K562 (cell line): Measurements from ENCODE around the gene ZNF41. TPM values are rescaled to one million over a fixed set of nuclear protein-coding genes. Genes with fewer than 3 reads are reported as not detected.

Experiments used
- ATAC-seq: fragments of 200-7000 bp; cut with Tn5 transposase; 3 replicates; pipeline ENCODE4 v1.9.1; 2020; ENCODE audit warnings: moderate library complexity
- BruUV-seq: library from RNA; stranded (reverse); fragments of 400-500 nt; replicated peaks from 2 replicates; lab custom pipeline; 2021; lab: Mats Ljungman, UMichigan
- CTCF ChIA-PET: fragments of 300-600 bp; formaldehyde crosslinking; extraction: SDS; loops from one replicate; lab custom pipeline; 2021; ENCODE audit warnings: low intra/inter-chr PET ratio; lab: Yijun Ruan, JAX
- POLR2A ChIA-PET: fragments of 300-600, 350-650 bp; sonication (Branson Sonifier 250); formaldehyde crosslinking; extraction: SDS; loops from one replicate; lab custom pipeline; 2021; ENCODE audit warnings: antibody characterized with exemption, inconsistent platforms; lab: Yijun Ruan, JAX
- DNase-seq, 4 experiments: peaks; one replicate each; pipeline versions ENCODE4 v3.0.0 to v3.0.0-alpha.2; 2011 to 2018; ENCODE audit warnings: low spot score in 3 of 4, mixed read lengths in 3 of 4; ENCODE audit errors: extremely low read depth in 1 of 4
- FAIRE-seq: peaks from 2 replicates; lab custom pipeline; 2011; peaks lifted over from hg19 to GRCh38; lab: Jason Lieb, UNC
- H2AFZ ChIP-seq: 2 replicates; pipeline ENCODE4 v1.6.0; 2011; ENCODE audit warnings: low read depth, low read length, control low read depth, inconsistent platforms
- H3K27ac ChIP-seq: fragments of 200-600 bp; 3 replicates; pipeline ENCODE4 v1.8.0; 2011; ENCODE audit warnings: low read depth, mild to moderate bottlenecking, control low read depth, inconsistent platforms, low read length, moderate library complexity, mixed read lengths; ENCODE audit errors: extremely low read depth
- H3K27me3 ChIP-seq, 2 experiments: fragments of 300-600 bp in 1 of 2; 2 replicates in 1 of 2; 3 replicates in 1 of 2; pipeline versions ENCODE4 v1.6.0 to v1.8.0; 2011; ENCODE audit warnings: inconsistent platforms in 2 of 2, low read length in 2 of 2, mild to moderate bottlenecking in 1 of 2, mixed read lengths in 1 of 2, moderate library complexity in 1 of 2; ENCODE audit not compliant: control insufficient read depth in 2 of 2, insufficient read depth in 2 of 2
- H3K36me3 ChIP-seq: fragments of 300-600 bp; 3 replicates; pipeline ENCODE4 v1.8.0; 2011; ENCODE audit warnings: mild to moderate bottlenecking, low read length, inconsistent platforms; ENCODE audit not compliant: control insufficient read depth, insufficient read depth
- H3K4me1 ChIP-seq, 2 experiments: fragments of 200-600 bp in 1 of 2; replicated peaks in 1 of 2; 2 replicates in 1 of 2; 3 replicates in 1 of 2; pipeline versions ENCODE4 v1.5.1 to v1.8.0; 2011; ENCODE audit warnings: inconsistent platforms in 2 of 2, low read length in 2 of 2, mild to moderate bottlenecking in 1 of 2, mixed read lengths in 1 of 2, moderate library complexity in 1 of 2; ENCODE audit not compliant: control insufficient read depth in 2 of 2, insufficient read depth in 2 of 2
- H3K4me2 ChIP-seq: 2 replicates; pipeline ENCODE4 v1.6.1; 2011; ENCODE audit warnings: low read length, control low read depth, inconsistent platforms, mixed read lengths; ENCODE audit not compliant: insufficient read depth
- H3K4me3 ChIP-seq: fragments of 200-600 bp; sonication (generic), shearing (Covaris generic); 2 replicates; pipeline ENCODE4 v1.5.1; 2016; ENCODE audit warnings: control low read depth, inconsistent platforms
- H3K79me2 ChIP-seq: fragments of 200-600 bp; 3 replicates; pipeline ENCODE4 v1.8.0; 2011; ENCODE audit warnings: low read length, inconsistent platforms; ENCODE audit not compliant: control insufficient read depth, insufficient read depth
- H3K9ac ChIP-seq, 2 experiments: 2 replicates each; pipeline versions ENCODE4 v1.6.0 to v1.6.1; 2011; ENCODE audit warnings: low read depth in 2 of 2, low read length in 2 of 2, control low read depth in 1 of 2, inconsistent platforms in 1 of 2, mild to moderate bottlenecking in 1 of 2, mixed read lengths in 1 of 2; ENCODE audit not compliant: insufficient read depth in 1 of 2
- H3K9me1 ChIP-seq: one replicate; pipeline ENCODE4 v1.6.0; 2011; ENCODE audit warnings: inconsistent platforms, mild to moderate bottlenecking, low read length, moderate library complexity; ENCODE audit not compliant: control insufficient read depth, insufficient read depth
- H3K9me3 ChIP-seq: replicated peaks from 2 replicates; pipeline ENCODE4 v1.5.1; 2011; ENCODE audit warnings: low read depth, low read length, inconsistent platforms; ENCODE audit not compliant: control insufficient read depth, insufficient read depth
- H4K20me1 ChIP-seq: replicated peaks from 2 replicates; pipeline ENCODE4 v1.6.1; 2011; ENCODE audit warnings: low read length, inconsistent platforms, mixed read lengths; ENCODE audit not compliant: control insufficient read depth, insufficient read depth
- CCNT2 ChIP-seq: IDR thresholded peaks from 2 replicates; pipeline ENCODE4 v1.6.1; 2011; ENCODE audit warnings: borderline replicate concordance, low read depth, mild to moderate bottlenecking, moderate library complexity, mixed read lengths, low read length; ENCODE audit not compliant: insufficient read length; ENCODE audit errors: extremely low read depth
- ESRRA ChIP-seq: fragments of 450-650 bp; IDR thresholded peaks from 2 replicates; pipeline ENCODE4 v1.6.1; 2014; ENCODE audit warnings: low read depth, mild to moderate bottlenecking, moderate library complexity, borderline replicate concordance
- FOXK2 ChIP-seq, 2 experiments: fragments of 450-650 bp; IDR thresholded peaks in 1 of 2; conservative IDR thresholded peaks in 1 of 2; 2 replicates each; pipeline ENCODE4 v1.6.1; 2016; ENCODE audit warnings: low read depth in 2 of 2, mild to moderate bottlenecking in 1 of 2
- HLTF ChIP-seq: fragments of 450-650 bp; IDR thresholded peaks from 2 replicates; pipeline ENCODE4 v1.6.1; 2016
- HMG20B ChIP-seq: fragments of 250-450 bp; sonication (Bioruptor Pico); IDR thresholded peaks from 2 replicates; pipeline ENCODE4 v1.5.0; 2021; ENCODE audit warnings: mild to moderate bottlenecking
- ILF3 ChIP-seq: fragments of 450-650 bp; IDR thresholded peaks from 2 replicates; pipeline ENCODE4 v1.6.1; 2018; ENCODE audit warnings: antibody characterized with exemption, mild to moderate bottlenecking, moderate library complexity, borderline replicate concordance
- IRF9 ChIP-seq: fragments of 450-650 bp; IDR thresholded peaks from 2 replicates; pipeline ENCODE4 v1.6.1; 2016; ENCODE audit warnings: missing biosample characterization, missing genetic modification characterization
- RBM22 ChIP-seq: fragments of 200-400 bp; formaldehyde crosslinking; IDR thresholded peaks from 2 replicates; pipeline ENCODE4 v1.6.1; 2018; ENCODE audit warnings: low read length, low read depth; ENCODE audit not compliant: poor library complexity, severe bottlenecking
- RNF2 ChIP-seq: sonication (generic); IDR thresholded peaks from 2 replicates; pipeline ENCODE4 v1.6.1; 2016
- TCF7 ChIP-seq: sonication (generic); IDR thresholded peaks from 2 replicates; pipeline ENCODE4 v1.6.1; 2016; ENCODE audit warnings: antibody characterized with exemption, borderline replicate concordance
- ZKSCAN3 ChIP-seq: fragments of 250-450 bp; sonication (Bioruptor Pico); IDR thresholded peaks from 2 replicates; pipeline ENCODE4 v1.4.0; 2020
- WGBS: fragments of 100-300 bp; shearing (Covaris generic); methylation state at CpG from one replicate; pipeline ENCODE4 v1.1.6; 2016; ENCODE audit warnings: low coverage, mixed read lengths; ENCODE audit not compliant: insufficient coverage; ENCODE audit errors: missing lambda C conversion rate; 5-methylcytosine and 5-hydroxymethylcytosine counted together
- in situ Hi-C: fragments of 300-500 bp; cut with MboI; formaldehyde crosslinking; loops from 4 replicates; pipeline ENCODE4 v1.15.0; 2018; ENCODE audit warnings: inconsistent platforms, mixed read lengths
- intact Hi-C: fragments of 100-400 bp; cut with micrococcal nuclease; formaldehyde crosslinking; loops from 2 replicates; pipeline ENCODE4 v1.14.2; 2022
- polyA plus RNA-seq, 8 experiments: library from polyadenylated mRNA; depleted of rRNA in 4 of 8; stranded (reverse) in 5 of 8; unstranded in 3 of 8; fragments of >200 nt; fragmentation: Nextera tagmentation in 2 of 8; fragmentation: Illumina TruSeq in 1 of 8; extraction: Ambion mirVana in 2 of 8; extraction: Trizol in 1 of 8; gene quantifications; 2 replicates each; pipeline versions ENCODE4 v1.2.1 to v1.2.3, GENCODE V29; 2011 to 2014; ENCODE audit warnings: inconsistent platforms in 1 of 8, missing spikeins in 1 of 8
- total RNA-seq, 7 experiments: library from RNA; depleted of rRNA in 6 of 7; stranded (reverse); fragments of >200 nt in 6 of 7; fragmentation: Illumina TruSeq in 2 of 7; extraction: Trizol in 2 of 7; gene quantifications; 2 replicates each; pipeline versions ENCODE4 v1.2.1 to v1.2.3, GENCODE V29; 2011 to 2021; ENCODE audit warnings: low replicate concordance in 1 of 7
- TF ChIP-seq, protein P1 (sequence below), 2 experiments: fragments of 150-350 bp in 1 of 2; IDR thresholded peaks; 2 replicates each; pipeline ENCODE4 v1.6.1; 2012 to 2016; ENCODE audit warnings: low read depth in 2 of 2, low read length in 2 of 2, mild to moderate bottlenecking in 1 of 2, moderate library complexity in 1 of 2
- TF ChIP-seq, protein P2 (sequence below): IDR thresholded peaks from 2 replicates; pipeline ENCODE4 v1.6.1; 2011; ENCODE audit not compliant: insufficient read length; ENCODE audit errors: extremely low read depth
- TF ChIP-seq, protein P3 (sequence below): sonication (generic); formaldehyde crosslinking; IDR thresholded peaks from 2 replicates; pipeline ENCODE4 v1.5.0; 2020; ENCODE audit warnings: missing genetic modification reagents
- TF ChIP-seq, protein P4 (sequence below): fragments of 450-650 bp; formaldehyde crosslinking; conservative IDR thresholded peaks from 2 replicates; pipeline ENCODE4 v1.4.0; 2022; ENCODE audit warnings: mild to moderate bottlenecking, missing genetic modification characterization

Gene ZNF41
- total and polyA plus RNA-seq, 9 of the 15 experiments (the other 6 are each of a cell fraction or from before 2014, with no cell fraction given): 0.53 to 8.6 (median 6.6) TPM

DNA sequence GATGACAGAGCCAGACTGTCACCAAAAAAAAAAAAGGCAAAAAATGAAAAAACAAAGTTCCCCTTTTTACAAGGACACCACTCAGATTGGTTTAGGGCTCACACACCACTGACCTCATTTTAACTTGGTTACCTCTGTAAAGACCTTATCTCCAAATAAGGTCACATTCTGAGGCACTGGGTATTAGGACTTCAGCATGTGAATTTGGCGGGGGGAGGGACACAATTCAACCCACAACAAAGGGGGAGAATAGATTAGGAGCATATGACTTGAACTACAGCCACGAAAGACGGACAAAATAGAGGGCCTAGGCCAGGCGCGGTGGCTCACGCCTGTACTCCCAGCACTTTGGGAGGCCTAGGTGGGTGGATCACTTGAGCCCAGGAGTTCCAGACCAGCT lies 47.0 kb upstream of the ZNF41 start:
- ChIA-PET POLR2A (interaction anchor here (0.6 kb wide), 1 partner anchor 289 kb away, joined by 3 read pairs; no protein-coding TSS in a partner anchor), CTCF (interaction anchor here (0.6 kb wide), 1 partner anchor 492 kb away, joined by 3 read pairs; no protein-coding TSS in a partner anchor)
- ATAC-seq: no peak; the same call in 2 of the 3 replicates
- 41% methylated on average over 4 of the region's 6 CpGs for WGBS
- intact Hi-C loops (no loop called here), in situ Hi-C loops (no loop called here)
- Histone ChIP-seq H3K4me3 (no peak overlapping the region), H3K9ac (no peak overlapping the region), H3K9me1 (no peaks in the 10 kb centered on the region), H3K4me1 (no peaks in the 10 kb centered on the region), H2AFZ (no peak overlapping the region), H4K20me1 (no peaks in the 10 kb centered on the region), H3K9me3 (no peaks in the 10 kb centered on the region), H3K36me3 (no peaks in the 10 kb centered on the region), H3K27me3 (no peaks in the 10 kb centered on the region), H3K79me2 (no peaks in the 10 kb centered on the region), H3K27ac (no peak overlapping the region), H3K4me2 (no peak overlapping the region)
- BruUV-seq: no TSS peak
- FAIRE-seq: no peak
- no peak for DNase-seq
- TF ChIP-seq, protein P1, sequence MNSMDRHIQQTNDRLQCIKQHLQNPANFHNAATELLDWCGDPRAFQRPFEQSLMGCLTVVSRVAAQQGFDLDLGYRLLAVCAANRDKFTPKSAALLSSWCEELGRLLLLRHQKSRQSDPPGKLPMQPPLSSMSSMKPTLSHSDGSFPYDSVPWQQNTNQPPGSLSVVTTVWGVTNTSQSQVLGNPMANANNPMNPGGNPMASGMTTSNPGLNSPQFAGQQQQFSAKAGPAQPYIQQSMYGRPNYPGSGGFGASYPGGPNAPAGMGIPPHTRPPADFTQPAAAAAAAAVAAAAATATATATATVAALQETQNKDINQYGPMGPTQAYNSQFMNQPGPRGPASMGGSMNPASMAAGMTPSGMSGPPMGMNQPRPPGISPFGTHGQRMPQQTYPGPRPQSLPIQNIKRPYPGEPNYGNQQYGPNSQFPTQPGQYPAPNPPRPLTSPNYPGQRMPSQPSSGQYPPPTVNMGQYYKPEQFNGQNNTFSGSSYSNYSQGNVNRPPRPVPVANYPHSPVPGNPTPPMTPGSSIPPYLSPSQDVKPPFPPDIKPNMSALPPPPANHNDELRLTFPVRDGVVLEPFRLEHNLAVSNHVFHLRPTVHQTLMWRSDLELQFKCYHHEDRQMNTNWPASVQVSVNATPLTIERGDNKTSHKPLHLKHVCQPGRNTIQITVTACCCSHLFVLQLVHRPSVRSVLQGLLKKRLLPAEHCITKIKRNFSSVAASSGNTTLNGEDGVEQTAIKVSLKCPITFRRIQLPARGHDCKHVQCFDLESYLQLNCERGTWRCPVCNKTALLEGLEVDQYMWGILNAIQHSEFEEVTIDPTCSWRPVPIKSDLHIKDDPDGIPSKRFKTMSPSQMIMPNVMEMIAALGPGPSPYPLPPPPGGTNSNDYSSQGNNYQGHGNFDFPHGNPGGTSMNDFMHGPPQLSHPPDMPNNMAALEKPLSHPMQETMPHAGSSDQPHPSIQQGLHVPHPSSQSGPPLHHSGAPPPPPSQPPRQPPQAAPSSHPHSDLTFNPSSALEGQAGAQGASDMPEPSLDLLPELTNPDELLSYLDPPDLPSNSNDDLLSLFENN (IDR thresholded peaks at IDR 0.05; ENCODE audit: low read depth in 2 of 2, low read length in 2 of 2): no peak
- TF ChIP-seq, protein P2, sequence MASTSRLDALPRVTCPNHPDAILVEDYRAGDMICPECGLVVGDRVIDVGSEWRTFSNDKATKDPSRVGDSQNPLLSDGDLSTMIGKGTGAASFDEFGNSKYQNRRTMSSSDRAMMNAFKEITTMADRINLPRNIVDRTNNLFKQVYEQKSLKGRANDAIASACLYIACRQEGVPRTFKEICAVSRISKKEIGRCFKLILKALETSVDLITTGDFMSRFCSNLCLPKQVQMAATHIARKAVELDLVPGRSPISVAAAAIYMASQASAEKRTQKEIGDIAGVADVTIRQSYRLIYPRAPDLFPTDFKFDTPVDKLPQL: no peak
- TF ChIP-seq CCNT2 (no peak), IRF9 (tag) (no peak), HMG20B (CRISPR knock-in tag) (no peak), TCF7 (0 out of 2 replicates have a peak, but pooled peaks have one; percentile 54), RBM22 (no peak), ZKSCAN3 (CRISPR knock-in tag) (no peak), ESRRA (peak; percentile 39; the same call in 1 of the 2 replicates), RNF2 (no peak), ILF3 (no peak), FOXK2 (conservative IDR thresholded peaks at IDR 0.05 in 1 of 2, IDR thresholded peaks at IDR 0.05 in 1 of 2; ENCODE audit: low read depth in 2 of 2) (0 out of 4 replicates have a peak, but pooled peaks of 1 of the 2 experiments have one; percentile 20), HLTF (no peak)
- TF ChIP-seq, protein P3, sequence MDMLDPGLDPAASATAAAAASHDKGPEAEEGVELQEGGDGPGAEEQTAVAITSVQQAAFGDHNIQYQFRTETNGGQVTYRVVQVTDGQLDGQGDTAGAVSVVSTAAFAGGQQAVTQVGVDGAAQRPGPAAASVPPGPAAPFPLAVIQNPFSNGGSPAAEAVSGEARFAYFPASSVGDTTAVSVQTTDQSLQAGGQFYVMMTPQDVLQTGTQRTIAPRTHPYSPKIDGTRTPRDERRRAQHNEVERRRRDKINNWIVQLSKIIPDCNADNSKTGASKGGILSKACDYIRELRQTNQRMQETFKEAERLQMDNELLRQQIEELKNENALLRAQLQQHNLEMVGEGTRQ (CRISPR knock-in tag): no peak
- TF ChIP-seq, protein P4, sequence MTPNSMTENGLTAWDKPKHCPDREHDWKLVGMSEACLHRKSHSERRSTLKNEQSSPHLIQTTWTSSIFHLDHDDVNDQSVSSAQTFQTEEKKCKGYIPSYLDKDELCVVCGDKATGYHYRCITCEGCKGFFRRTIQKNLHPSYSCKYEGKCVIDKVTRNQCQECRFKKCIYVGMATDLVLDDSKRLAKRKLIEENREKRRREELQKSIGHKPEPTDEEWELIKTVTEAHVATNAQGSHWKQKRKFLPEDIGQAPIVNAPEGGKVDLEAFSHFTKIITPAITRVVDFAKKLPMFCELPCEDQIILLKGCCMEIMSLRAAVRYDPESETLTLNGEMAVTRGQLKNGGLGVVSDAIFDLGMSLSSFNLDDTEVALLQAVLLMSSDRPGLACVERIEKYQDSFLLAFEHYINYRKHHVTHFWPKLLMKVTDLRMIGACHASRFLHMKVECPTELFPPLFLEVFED (CRISPR knock-in tag): no peak
